ENCODE data around the gene CCDC178.

DNA sequence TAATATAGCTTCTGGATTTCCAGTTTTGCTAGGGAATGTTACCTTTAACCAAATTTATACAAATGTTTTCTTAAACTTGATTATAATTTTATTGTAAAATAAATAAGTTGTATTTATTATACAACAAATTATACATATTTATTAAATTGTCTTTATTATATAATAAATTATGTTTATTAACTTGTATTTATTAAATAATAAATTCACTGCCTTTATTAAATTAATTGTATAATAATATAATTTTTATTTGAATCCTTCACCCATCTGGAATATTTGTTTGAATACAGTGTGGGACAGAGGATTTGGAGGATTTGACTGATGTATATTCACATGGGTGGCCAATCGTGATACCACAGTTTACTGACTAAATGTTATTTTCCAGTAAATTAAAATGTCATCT is 43.4 kb upstream of the CCDC178 start:
- TF ChIP-seq, protein P1, sequence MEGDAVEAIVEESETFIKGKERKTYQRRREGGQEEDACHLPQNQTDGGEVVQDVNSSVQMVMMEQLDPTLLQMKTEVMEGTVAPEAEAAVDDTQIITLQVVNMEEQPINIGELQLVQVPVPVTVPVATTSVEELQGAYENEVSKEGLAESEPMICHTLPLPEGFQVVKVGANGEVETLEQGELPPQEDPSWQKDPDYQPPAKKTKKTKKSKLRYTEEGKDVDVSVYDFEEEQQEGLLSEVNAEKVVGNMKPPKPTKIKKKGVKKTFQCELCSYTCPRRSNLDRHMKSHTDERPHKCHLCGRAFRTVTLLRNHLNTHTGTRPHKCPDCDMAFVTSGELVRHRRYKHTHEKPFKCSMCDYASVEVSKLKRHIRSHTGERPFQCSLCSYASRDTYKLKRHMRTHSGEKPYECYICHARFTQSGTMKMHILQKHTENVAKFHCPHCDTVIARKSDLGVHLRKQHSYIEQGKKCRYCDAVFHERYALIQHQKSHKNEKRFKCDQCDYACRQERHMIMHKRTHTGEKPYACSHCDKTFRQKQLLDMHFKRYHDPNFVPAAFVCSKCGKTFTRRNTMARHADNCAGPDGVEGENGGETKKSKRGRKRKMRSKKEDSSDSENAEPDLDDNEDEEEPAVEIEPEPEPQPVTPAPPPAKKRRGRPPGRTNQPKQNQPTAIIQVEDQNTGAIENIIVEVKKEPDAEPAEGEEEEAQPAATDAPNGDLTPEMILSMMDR (IDR thresholded peaks at IDR 0.05): no peak
- TF ChIP-seq POLR2A (IDR thresholded peaks at IDR 0.05): no peak

All from adrenal gland (tissue), 5 donors.